Stimulated activated CD4-positive, alpha-beta T cell treated with anti-CD3 and anti-CD28 coated beads, TNF-alpha, amount 100 ng/mL, for 48 hours (primary cell): ENCODE results near the gene BTRC.

ENCODE experiments used
- DNase-seq, 3 donors: peaks; one replicate each; pipeline ENCODE4 v3.0.0-alpha.2; 2020; ENCODE audit warnings: low read depth in 3 of 3

The BTRC gene

GRCh38 chr10:101535949-101536348 is 182.0 kb downstream of the BTRC start:
- no peak for DNase-seq

- DNase-seq, result no peak
Observed at GRCh38 chr10:101536800-101537199, 182.8 kb downstream of the BTRC start.

DNA sequence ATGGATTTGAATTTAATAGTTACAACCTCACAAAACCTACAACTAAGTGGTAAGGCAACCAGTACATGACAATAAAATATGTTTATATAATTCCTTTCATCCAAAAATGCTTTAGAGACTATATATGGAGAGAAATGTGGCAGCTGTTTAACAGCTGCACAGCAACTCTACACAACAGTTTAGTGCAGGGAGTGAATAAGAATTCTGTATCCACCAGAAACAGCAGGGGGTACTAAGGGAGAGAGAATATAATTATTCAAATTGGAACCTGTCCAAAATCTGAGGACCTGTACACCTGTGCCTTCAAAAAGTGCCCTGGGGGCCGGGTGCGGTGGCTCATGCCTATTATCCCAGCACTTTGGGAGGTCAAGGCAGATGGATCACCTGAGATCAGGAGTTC is 184.5 kb downstream of the BTRC start:
- no peak for DNase-seq

GRCh38 chr10:101545898-101546297 is 191.9 kb downstream of the BTRC start:
- no peak for DNase-seq

- DNase-seq, result no peak
Observed at GRCh38 chr10:101550965-101551364, 197.0 kb downstream of the BTRC start.

DNA sequence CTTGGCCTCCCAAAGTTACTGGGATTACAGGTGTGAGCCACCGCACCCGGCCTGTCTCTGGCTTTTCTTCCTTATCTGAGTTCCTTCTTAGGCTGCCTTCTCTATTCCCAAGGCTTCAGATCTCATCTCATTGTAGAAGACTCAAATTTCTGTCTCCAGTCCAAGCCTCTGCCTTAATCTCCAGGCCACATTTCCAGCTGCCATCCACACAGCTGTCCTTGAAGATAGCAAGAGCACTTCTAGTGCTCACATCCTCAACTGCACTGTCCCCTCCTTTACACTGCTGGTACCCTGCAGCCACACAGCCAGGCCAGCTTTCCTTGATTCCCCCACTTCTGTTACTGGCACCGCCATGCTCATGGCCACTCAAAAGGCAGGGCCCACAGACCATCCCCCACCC is 198.5 kb downstream of the BTRC start:
- no peak for DNase-seq

GRCh38 chr10:101557541-101557940 is 203.6 kb downstream of the BTRC start:
- no peak for DNase-seq

DNA sequence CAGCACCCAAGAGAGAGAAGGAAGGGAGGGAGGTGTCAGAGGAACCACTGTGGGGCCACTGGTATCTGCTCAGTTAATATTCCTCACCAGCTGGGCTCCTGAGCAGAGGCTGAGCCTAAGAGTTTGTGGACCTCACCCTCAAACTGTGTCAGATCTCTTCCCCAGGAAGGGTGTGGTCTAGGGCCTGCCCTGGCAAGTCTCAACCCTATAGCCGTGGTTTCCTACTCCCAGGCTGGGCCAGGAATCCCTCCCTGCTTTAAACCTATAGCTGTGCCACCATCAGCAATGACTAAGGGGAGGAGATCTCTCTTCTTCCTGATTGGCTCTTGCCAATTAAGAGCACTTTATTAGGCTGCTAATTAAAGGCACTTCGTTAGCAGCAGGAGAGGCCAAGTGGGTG is 204.2 kb downstream of the BTRC start:
- DNase-seq, result no peak

DNA sequence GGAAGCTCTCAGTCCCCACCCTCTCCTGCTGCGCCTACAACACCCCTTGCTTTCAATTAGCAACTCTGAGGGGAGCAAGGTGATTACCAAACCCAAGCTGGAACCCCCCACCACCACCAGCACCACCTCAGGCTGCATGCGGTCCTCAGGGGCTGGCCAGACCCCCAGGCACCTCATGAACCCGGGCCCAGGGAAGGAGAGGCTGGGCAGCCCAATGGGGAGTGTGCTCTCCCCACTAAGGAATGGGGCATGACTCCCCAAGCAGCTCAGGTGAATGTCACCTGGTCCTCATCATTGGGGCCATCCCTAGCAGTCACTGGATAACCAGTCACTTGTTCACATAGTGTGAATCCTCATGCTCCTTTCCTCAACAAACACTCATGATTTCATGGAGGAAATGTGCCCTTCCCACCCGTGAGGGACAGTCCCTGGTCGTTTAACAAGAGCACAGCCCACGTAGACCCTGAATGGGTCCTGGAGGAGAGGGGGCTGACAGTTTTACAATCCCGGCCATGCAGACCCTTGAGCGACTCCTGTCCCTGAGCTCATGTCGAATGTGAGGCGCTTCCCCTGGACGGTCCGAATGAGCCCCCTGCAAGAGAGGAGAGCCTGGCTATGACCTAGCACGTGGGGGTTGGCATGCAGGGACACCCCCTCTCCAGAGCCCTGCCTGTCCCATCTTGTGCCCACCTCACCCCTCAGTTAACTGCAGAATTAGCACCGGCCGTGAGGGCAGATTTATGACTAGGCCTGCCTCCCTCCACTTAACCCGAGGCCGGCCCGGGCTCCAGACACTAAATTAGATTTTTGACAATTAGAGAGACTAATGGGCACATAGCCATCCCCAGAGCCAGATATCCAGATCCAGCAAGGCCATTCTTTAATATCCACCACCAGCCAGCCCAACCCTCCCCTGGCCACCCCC is 205.0 kb downstream of the BTRC start:
- DNase-seq, result no peak

GRCh38 chr10:101559596-101560297 is 205.8 kb downstream of the BTRC start:
- no peak for DNase-seq

DNA sequence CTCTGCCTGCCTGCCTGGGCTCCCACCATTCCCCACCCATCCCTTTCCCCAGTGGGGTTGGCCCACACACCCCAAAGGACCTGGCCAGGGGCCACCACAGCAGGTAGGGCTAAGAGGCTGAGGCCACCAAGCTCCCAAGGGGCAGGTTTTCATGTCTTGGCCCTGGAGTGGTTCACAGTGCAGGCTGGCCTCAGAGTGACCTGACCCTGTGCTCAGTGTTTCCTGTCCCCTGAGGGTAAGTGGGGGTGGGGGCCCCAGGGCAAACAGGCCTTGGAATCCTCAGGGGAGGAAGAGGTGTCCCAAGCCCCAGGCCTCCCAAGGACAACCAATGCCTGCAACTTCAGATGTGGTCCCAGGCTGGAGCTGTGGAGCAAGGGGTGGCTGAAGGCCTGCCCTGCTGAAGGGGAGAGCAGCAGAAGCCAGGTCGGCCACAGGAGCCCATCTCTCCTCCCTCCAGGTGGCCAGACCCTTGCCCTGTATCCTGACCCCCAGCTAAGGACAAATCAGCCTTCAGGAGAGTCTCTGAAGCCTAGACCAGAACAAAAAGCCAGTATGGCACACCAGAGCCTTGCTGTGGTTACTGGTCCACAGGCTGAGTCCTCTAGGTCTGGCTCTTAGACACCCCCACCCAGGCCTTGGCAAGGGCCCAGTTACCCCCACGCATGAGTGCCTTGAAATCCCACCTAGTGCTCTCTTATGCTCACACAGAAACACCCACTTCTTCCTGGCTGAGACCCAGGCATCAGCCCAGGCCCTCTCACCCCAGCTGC is 206.5 kb downstream of the BTRC start:
- DNase-seq, result no peak

DNA sequence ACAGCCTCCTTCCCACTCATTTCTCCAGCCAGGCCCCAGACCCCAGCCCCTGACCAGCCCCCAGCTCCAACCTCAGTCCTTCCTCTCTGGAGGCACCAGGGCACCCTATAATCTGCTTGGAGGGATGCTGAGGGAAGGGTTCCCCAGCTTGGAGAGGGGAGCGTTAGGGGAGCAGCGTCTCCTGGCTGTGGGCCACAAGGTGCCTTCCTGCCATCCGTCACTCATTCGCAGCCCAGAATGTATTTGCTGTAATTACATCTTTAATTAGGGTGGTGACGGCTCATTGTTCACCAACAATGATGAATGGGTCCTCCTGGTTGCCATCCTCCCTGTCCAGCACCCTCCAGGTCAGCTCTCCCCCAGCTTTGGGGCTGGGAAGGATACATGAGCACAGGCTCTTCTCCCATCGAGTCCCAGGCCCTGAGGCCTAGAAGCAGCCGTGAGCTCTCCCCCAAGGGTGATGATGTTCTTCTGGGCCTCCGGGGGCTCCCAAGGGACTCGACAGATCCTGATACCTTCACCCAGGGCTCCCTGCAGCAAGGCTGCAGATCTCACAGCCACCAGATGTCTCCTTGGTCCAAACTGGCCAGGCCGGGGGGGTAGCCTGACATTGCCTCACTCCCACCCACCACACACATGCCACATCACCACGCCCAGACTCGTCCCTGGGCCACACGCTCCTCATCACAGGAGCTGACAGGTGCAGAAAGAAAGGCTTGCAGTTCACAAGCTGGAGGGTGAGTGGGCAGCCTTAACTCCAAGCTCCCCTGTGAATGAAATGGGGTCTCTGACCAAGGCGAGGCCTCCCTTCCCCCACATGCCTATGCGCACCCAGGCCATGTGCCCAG is 207.3 kb downstream of the BTRC start:
- DNase-seq, result no peak

DNA sequence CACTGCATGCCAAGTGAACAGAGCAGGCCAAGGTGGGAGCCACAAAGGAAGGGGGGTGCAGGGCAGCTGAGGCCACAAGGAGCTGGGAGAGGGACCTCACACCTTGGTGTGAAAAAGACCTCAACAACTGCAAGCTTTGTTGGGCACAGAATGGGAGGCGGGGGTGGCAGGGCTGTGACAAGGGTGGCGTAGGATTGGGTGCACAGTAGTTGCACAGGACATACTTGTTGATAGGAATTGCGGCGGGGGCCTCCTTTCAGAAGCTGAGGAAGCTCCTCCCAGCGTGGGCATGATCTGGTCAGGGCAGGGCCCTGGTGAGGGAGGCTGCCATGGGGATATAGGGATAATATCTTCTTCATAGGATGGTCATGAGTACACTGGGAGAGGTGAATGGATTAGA is 208.3 kb downstream of the BTRC start:
- DNase-seq, result no peak

- DNase-seq, result no peak
Observed at GRCh38 chr10:101563007-101563406, 209.0 kb downstream of the BTRC start.

DNA sequence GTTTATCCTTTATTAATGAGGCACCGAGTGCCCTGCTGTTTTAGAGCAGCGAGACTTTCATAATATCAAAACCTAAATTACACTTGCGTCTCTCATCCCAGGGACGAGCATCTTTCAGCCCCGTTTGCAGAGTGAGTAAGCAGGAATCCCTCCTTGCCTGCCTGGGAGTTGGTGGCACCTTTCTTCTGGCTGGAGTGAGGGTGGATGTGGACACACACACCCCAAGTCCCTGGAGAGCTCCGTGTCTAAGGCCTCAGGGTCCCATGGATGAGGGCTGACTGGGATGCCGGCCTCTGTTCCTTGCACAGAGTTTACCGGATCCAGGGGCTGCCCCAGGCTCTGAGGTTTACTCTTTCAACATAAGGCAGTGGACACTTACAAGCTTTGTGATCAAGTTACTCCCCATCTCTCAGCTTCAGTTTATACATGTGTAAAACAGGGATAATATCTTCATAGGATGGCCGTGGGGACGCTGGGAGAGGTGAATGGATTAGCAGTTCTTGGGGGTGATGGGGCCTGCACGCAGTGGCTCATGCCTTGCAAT is 209.6 kb downstream of the BTRC start:
- no peak for DNase-seq

DNA sequence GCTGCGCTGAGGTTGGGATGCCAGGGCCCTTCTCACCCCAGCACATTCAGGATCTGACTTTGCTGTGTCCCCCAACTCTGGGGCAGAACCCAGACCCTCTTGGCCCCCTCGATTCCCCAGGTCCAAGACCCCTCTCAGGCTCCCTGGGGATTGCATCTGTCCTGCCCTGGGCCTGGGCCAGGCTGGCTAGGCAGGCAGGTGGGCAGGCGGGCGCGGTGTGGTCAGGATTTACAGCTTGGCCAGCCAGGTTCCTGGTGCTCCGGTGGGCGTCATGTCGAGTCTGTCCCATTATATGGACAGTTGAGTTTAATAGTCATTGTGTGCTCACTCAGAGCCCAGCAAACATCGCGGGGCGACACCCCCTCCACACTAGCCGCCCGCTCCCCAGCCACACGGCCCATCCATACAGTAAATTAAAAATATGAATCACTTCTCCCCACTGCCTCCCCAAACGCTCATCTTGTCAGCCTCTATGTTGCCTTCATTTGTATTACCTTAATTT is 210.6 kb downstream of the BTRC start:
- DNase-seq, result no peak

DNA sequence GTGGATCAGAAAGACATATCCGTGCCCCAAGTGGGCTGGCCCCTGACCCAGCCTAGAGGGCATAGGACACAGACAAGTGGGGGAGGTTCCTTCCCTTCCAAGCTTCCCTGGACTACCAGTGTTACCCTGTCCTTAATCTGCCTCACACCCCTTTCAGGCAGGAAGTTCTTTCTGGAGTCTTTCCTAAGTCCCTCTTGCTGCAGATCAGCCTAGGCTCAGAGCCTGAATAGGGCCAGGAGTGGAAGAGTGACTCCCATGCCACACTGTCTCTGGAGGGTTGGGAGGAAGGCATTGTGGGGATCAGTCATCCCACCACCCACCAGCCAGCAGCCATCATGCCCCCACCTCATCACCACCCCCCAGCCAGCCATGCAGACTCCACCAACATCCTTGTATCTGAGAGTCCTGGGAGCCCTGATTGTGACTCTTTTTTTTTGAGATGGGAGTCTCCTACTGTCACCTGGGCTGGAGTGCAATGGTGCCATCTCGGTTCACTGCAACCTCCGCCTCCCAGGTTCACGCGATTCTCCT is 211.5 kb downstream of the BTRC start:
- DNase-seq, result no peak

GRCh38 chr10:101565936-101566332 is 212.0 kb downstream of the BTRC start:
- no peak for DNase-seq

DNA sequence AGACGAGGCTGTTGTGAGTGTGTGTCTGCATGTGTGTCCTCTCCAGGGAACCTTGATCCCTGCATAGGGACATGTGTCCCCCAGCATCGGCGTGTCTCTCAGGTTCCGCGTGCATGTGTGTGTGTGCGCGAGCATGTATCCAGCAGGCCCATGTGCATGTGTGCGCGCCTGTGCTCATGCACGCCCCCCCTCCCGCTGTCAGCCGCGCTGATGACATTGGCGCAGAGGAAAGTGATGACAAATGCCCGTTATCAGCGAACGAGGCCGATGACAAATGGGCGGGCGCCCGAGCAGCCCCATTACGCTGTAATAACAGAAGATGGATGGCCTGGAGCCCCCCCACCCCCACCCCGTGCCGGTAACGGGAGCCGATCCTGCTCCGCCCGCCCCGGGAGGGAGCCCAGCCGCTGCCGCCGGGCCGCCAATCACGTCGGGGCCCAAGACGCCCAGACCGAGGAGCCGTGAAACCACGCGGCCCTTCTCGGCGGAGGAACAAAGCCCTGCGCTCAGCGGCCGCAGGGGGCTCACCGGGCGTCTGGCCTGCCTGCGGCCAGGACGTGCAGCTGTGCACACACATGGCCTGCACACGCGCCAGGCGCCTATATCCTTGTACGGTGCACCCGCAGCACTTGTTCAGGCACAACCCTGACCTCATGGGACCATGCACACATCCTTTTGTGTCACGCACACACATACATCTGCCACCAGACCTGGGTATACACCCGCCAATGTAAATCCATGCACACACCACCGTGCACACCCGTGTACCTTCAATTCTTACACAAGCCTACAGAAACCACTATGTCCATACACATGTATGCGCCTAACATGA is 212.6 kb downstream of the BTRC start:
- DNase-seq, result no peak
